Peyer's patch (tissue), 4 donors: Measurements from ENCODE around the gene F12. TPM values are rescaled to one million over a fixed set of nuclear protein-coding genes. Genes with fewer than 3 reads are reported as not detected.

ENCODE experiments used
- DNase-seq, 3 donors: peaks; one replicate each; pipeline ENCODE4 v3.0.0-alpha.2; 2017 to 2019
- H3K27ac ChIP-seq, 4 donors: fragments of 200-600 bp; sonication (generic); one replicate each; pipeline ENCODE4 v1.5.1; 2016 to 2019
- H3K27me3 ChIP-seq, 2 donors: fragments of 200-600 bp; sonication (generic); one replicate each; pipeline ENCODE4 v1.5.1; 2019
- H3K36me3 ChIP-seq, 3 donors: fragments of 200-600 bp; sonication (generic); one replicate each; pipeline ENCODE4 v1.5.1; 2016 to 2019
- H3K4me1 ChIP-seq, 4 donors: fragments of 200-600 bp; sonication (generic); one replicate each; pipeline ENCODE4 v1.5.1; 2016 to 2019
- H3K4me3 ChIP-seq, 4 donors: fragments of 200-600 bp; sonication (generic); 1 replicate in 3 of 4; 2 replicates in 1 of 4; pipeline ENCODE4 v1.5.1; 2016 to 2019; ENCODE audit warnings: mild to moderate bottlenecking in 1 of 4
- H3K9me3 ChIP-seq, 4 donors: fragments of 200-600 bp; sonication (generic); one replicate each; pipeline ENCODE4 v1.5.1; 2016 to 2019; ENCODE audit warnings: mild to moderate bottlenecking in 1 of 4
- CTCF ChIP-seq, 6 experiments: fragments of 450-650 bp in 4 of 6; fragments of 200-600 bp in 2 of 6; sonication (generic) in 1 of 6; IDR thresholded peaks; one replicate each; pipeline ENCODE4 v1.5.1; 2017 to 2019; ENCODE audit warnings: antibody characterized with exemption in 6 of 6, mild to moderate bottlenecking in 3 of 6, moderate library complexity in 1 of 6
- POLR2A ChIP-seq, 2 donors: fragments of 450-650 bp; IDR thresholded peaks; one replicate each; pipeline ENCODE4 v1.5.1; 2017; ENCODE audit warnings: antibody characterized with exemption in 2 of 2, mild to moderate bottlenecking in 2 of 2, moderate library complexity in 2 of 2
- total RNA-seq, 4 donors: library from RNA; depleted of rRNA; stranded (reverse); fragments of >200 nt; gene quantifications; one replicate each; pipeline ENCODE4 v1.1.0, GENCODE V29; 2016

F12 gene
- total RNA-seq, 4 donors from 2014 or later, result 1.7 to 22.2 (median 7.8) TPM

- no peak for TF ChIP-seq CTCF (IDR thresholded peaks at IDR 0.05)
- no peak for TF ChIP-seq POLR2A (IDR thresholded peaks at IDR 0.05)
- H3K36me3 ChIP-seq, result no peaks in the 10 kb centered on the region
- no peak overlapping the region for H3K4me3 ChIP-seq
- no peaks in the 10 kb centered on the region for H3K9me3 ChIP-seq
- DNase-seq, result no peak
- H3K4me1 ChIP-seq, result peaks cover 0 to 29% (median 21%) of the 10 kb centered on the region in 4 donors
- no peaks in the 10 kb centered on the region for H3K27me3 ChIP-seq
- H3K27ac ChIP-seq, result peak overlapping the region in 1 of 4 donors; percentile 74
Measured at GRCh38 chr5:177387405-177387804, 22.0 kb downstream of the F12 start.

- Histone ChIP-seq H3K4me1 (peaks cover 0 to 29% (median 21%) of the 10 kb centered on the region in 4 donors), H3K27me3 (no peaks in the 10 kb centered on the region), H3K27ac (no peak overlapping the region), H3K36me3 (no peaks in the 10 kb centered on the region), H3K9me3 (no peaks in the 10 kb centered on the region), H3K4me3 (no peak overlapping the region)
- no peak for DNase-seq
- TF ChIP-seq POLR2A (IDR thresholded peaks at IDR 0.05), result no peak
- TF ChIP-seq CTCF (IDR thresholded peaks at IDR 0.05), result no peak
Measured at GRCh38 chr5:177386542-177386941, 22.8 kb downstream of the F12 start.

- Histone ChIP-seq H3K4me3 (no peak overlapping the region), H3K27ac (no peak overlapping the region), H3K27me3 (no peaks in the 10 kb centered on the region), H3K36me3 (no peaks in the 10 kb centered on the region), H3K9me3 (no peaks in the 10 kb centered on the region), H3K4me1 (peaks cover 0 to 28% (median 19%) of the 10 kb centered on the region in 4 donors)
- DNase-seq, result no peak
- no peak for TF ChIP-seq POLR2A (IDR thresholded peaks at IDR 0.05)
- no peak for TF ChIP-seq CTCF (IDR thresholded peaks at IDR 0.05)
Measured at GRCh38 chr5:177385720-177386119, 23.6 kb downstream of the F12 start.

- TF ChIP-seq POLR2A (IDR thresholded peaks at IDR 0.05) (no peak), CTCF (IDR thresholded peaks at IDR 0.05) (no peak)
- no peaks in the 10 kb centered on the region for H3K9me3 ChIP-seq
- no peak within 1 kb of the TSS for H3K4me3 ChIP-seq
- H3K36me3 ChIP-seq, result no peaks in the 10 kb centered on the region
- no peaks in the 10 kb centered on the region for H3K27me3 ChIP-seq
- H3K4me1 ChIP-seq, result peaks cover 0 to 14% (median 4%) of the 10 kb centered on the region in 4 donors
- no peak within 1 kb of the TSS for H3K27ac ChIP-seq
- DNase-seq, result no peak
Measured at GRCh38 chr5:177384134-177384533, 25.2 kb downstream of the F12 start, which contains the start of gene SLC34A1. SLC34A1 (plus strand) TSS chr5:177384434; CDS start chr5:177385742, 1,308 bp downstream.

GRCh38 chr5:177383181-177383580 lies 26.2 kb downstream of the F12 start:
- H3K4me3 ChIP-seq, result no peak overlapping the region
- H3K4me1 ChIP-seq, result peaks cover 0 to 4% (median 0%) of the 10 kb centered on the region in 4 donors
- H3K9me3 ChIP-seq, result no peaks in the 10 kb centered on the region
- H3K27ac ChIP-seq, result no peak overlapping the region
- no peaks in the 10 kb centered on the region for H3K36me3 ChIP-seq
- no peak for TF ChIP-seq POLR2A (IDR thresholded peaks at IDR 0.05)
- no peak for TF ChIP-seq CTCF (IDR thresholded peaks at IDR 0.05)
- no peaks in the 10 kb centered on the region for H3K27me3 ChIP-seq
- DNase-seq, result no peak
